Hematopoietic multipotent progenitor cell treated with erythropoietin and hydrocortisone succinate and interleukin-3 and kit ligand, for 17 days (in vitro differentiated cells): ENCODE results near the gene FOXD4L1.
"Not testable (repeated sequence)": the region's sequence is repeated elsewhere in the genome, so short reads cannot be mapped to it uniquely, and the experiment has no call there.

ENCODE experiments used
- DNase-seq: peaks from one replicate; pipeline ENCODE4 v3.0.0-alpha.2; 2015; ENCODE audit warnings: low spot score

Gene FOXD4L1

GRCh38 chr2:113524986-113525385 lies 26.5 kb downstream of the FOXD4L1 start:
- not testable (repeated sequence) for DNase-seq

- DNase-seq = not testable (repeated sequence)
These were observed 29.0 kb downstream of the FOXD4L1 start for GRCh38 chr2:113527350-113528045.

- DNase-seq = not testable (repeated sequence)
These were observed 29.7 kb downstream of the FOXD4L1 start for GRCh38 chr2:113528126-113528525.

GRCh38 chr2:113528904-113529303 lies 30.4 kb downstream of the FOXD4L1 start:
- DNase-seq = not testable (repeated sequence)

- not testable (repeated sequence) for DNase-seq
These were observed 34.5 kb downstream of the FOXD4L1 start for GRCh38 chr2:113532991-113533390.

GRCh38 chr2:113536573-113536972 lies 38.1 kb downstream of the FOXD4L1 start:
- DNase-seq = not testable (repeated sequence)

GRCh38 chr2:113540834-113541203 lies 42.4 kb downstream of the FOXD4L1 start:
- DNase-seq = not testable (repeated sequence)

- DNase-seq = peak; percentile 50
These were observed 42.9 kb downstream of the FOXD4L1 start for GRCh38 chr2:113541204-113541975.

GRCh38 chr2:113541976-113542485 lies 43.6 kb downstream of the FOXD4L1 start:
- peak; percentile 5 for DNase-seq

- not testable (repeated sequence) for DNase-seq
These were observed 44.1 kb downstream of the FOXD4L1 start for GRCh38 chr2:113542529-113542928.
